T-helper 2 cell (primary cell): ENCODE results near the gene SMARCB1.

Experiments used
- DNase-seq, 5 experiments: peaks; one replicate each; pipeline versions ENCODE4 v3.0.0 to v3.0.0-alpha.2; 2012 to 2022

SMARCB1 gene

DNA sequence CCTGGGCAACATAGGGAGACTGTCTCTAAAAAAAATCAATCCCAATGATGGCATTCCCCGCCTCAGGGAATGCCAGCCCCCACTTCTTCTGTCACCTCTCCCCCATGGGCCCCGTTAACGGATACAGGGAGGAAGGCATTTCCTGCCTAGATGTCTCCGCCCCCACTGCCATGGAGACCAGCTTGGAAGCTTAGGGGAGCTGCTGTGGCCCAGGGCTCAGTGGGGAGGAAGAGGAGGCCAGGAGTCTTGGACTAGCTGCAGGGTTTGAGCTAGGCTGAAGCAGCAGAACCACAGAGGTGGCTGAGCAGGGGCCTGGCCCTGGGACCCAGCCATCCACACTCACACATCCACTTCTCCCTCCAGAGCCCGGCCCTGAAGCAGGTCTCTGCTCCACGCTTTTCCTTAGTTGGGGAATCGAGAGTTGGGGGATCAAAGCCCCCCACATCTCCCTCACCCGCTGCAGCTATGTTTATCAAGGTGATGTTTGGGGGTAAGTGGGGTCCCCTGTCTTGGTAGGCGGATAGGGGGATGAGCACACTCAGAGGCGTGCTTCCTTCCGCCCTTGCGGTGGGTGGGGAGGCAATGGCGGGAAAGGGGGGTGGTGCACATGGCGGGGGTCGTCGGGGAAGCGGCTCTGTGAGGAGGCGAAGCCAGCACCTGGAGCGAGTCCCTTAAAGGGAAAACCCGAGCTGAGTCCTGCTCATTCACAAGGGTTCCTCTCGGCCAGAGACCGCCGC is 23.8 kb upstream of the SMARCB1 start, which contains the start of gene C22orf15:
Gene C22orf15 (plus strand): TSS at position 149 of the 737 bp plus-strand sequence. CDS start 317 bp downstream, at position 466.
- DNase-seq, result no peak

GRCh38 chr22:23763579-23763945 is 23.2 kb upstream of the SMARCB1 start:
- peak in 3 of 5 experiments; percentile 23 to 33 (median 26) for DNase-seq

- no peak for DNase-seq
Observed at GRCh38 chr22:23763954-23764353, 22.8 kb upstream of the SMARCB1 start.

DNA sequence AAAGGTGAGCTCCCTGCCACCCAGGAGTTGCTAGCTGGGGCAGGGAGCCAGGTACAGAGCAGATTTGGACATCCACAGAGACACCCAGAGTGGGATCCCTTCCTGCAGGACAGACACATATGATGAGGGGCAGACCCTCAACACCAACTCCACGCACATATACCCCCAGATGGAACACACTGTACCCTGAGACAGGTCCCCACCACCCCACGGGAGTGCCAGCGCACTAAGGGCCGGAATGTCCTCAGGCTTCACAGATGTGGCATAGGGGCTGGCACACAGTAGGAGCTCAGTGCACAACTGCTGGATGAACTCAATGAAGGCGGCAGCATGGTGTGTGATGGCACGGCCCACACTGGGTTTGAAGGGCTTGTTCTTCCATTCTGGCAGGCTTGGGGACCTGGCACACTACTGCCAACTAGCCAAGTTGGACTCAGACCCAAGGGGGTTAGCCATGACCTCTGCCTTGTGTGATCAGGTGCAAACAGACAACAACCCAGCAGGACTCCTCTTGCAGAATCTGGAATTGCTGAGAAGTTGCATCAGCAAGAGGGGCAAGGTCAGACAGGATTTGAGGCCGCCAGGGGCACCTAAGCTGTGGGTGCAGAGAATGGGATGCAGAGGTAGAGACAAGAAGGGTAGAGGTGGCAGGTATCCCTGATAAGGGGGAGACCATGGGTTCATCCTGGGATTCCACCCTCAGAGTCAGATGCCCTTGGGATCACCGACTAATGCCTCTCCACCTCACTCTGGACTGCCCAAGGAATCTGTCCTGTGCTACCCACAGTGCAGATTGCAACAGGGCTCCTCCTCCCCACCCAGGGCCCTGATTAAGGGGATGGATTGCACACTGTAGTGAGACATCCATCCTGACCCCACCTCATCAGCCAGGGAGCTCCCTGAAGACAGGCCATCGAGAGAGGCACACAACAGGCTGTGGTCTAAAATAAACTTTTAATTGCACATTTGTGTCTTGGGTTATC is 21.6 kb upstream of the SMARCB1 start:
- DNase-seq, result no peak

DNA sequence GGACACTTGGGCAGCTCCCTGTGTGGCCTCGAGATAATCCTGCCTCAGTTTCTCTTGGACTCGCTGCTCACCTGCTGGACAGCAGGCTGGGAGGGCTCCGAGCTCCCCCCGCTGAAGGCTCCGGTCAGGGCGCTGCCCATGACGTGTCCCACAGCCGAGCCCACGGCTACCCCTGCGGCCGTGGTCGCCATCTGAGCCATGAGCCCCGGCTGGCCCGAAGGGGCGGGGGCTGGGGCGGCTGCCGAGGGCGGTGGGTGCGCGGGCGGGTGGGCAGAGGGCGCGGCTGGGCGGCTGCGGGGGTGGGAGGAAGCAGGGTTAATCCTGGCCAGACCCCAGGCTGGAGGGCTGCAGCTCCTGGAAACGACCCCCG is 19.5 kb upstream of the SMARCB1 start:
- DNase-seq, result no peak

GRCh38 chr22:23767673-23768548 is 18.9 kb upstream of the SMARCB1 start, which contains the start of gene CHCHD10:
Gene CHCHD10, minus strand, starts transcription at chr22:23767972. Its CDS starts 98 bp downstream, at chr22:23767874.
- peak; percentile 53 to 80 (median 62) for DNase-seq

- no peak for DNase-seq
Observed at GRCh38 chr22:23769321-23769965, 17.3 kb upstream of the SMARCB1 start.

DNA sequence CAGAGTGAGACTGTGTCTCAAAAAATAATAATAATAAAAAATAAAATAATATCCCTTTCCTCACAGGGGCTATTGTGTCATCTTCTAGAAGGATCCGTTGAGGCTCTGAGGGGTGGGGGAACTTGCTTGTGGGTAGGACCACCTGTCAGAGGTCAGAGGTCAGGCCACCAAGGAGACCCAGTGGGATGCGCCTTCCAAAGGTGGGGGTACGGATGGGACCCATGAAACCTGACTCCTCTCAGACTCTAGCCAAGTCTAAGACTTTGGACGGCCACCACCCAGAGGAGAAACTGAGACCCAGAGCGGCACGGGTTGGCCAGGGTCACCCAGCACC is 14.5 kb upstream of the SMARCB1 start:
- DNase-seq, result no peak

GRCh38 chr22:23772649-23773473 is 13.9 kb upstream of the SMARCB1 start, which contains the start of gene MMP11:
Gene MMP11, plus strand, starts transcription at chr22:23772849. Its CDS starts 22 bp downstream, at chr22:23772871.
- peak in 4 of 5 experiments; percentile 32 to 42 (median 40) for DNase-seq

GRCh38 chr22:23773483-23774113 is 13.2 kb upstream of the SMARCB1 start:
- no peak for DNase-seq

DNA sequence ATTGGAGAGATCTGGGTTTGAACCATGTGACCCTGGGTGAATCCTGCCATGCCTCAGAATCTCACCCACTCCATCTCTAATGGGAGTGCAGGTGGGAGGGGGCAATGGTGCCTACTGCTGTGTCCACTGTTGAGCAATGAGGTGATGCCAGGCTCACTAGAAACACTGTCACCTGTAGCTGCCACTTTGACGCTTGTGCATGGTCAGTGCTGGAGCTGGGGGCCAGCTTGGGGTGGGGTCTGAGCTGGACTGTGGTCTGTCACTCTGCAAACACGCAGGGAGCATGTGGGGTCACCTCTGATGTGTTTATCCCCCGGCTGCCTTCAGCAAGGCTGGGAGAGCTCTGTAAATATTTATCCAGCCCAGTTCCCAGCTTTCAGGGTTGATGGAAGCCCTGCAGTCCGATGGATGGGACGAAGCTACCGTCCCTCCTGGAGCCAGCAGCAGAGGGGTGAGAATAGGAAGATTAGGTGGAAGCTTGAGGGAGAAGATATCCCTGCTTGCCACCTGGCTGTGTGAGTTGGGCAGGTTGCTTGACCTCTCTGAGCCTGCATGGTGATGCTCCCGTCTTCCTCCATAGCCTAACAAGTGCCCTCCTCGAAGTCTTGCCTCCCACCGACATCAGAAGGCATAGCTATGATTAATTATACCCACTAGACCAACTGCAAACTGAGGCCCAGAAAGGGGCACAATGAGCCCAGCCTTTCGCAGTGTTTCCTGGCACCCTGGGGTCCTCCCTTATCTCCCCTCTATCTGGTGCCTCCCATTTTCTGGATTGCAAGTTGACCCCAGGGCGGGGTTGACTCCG is 12.4 kb upstream of the SMARCB1 start:
- no peak for DNase-seq

DNA sequence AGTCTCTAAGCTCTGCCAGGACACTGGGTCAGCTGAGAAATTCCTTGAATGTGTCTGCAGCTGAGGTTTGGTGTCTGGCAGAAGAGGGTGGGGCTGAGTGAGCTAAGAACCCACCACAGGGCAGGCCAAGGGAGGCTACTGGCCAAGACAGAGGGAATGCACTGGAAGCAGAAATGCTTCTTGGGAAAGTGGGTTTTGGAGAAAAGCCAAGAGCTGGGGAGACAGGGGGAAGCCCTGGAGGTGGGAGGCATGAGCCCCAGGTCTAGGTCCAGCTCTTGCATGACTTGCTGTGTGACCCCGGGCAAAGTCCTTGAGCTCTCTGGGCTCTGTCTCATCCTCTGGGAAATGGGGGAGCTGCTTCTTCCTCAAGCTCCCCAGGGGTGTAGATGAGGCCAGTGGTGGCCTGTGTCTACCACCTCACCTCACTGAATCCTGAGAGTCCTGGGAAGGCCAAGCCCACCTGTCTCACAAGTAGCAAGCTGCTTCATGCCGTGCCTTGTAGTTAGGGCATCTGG is 11.8 kb upstream of the SMARCB1 start:
- DNase-seq, result no peak

DNA sequence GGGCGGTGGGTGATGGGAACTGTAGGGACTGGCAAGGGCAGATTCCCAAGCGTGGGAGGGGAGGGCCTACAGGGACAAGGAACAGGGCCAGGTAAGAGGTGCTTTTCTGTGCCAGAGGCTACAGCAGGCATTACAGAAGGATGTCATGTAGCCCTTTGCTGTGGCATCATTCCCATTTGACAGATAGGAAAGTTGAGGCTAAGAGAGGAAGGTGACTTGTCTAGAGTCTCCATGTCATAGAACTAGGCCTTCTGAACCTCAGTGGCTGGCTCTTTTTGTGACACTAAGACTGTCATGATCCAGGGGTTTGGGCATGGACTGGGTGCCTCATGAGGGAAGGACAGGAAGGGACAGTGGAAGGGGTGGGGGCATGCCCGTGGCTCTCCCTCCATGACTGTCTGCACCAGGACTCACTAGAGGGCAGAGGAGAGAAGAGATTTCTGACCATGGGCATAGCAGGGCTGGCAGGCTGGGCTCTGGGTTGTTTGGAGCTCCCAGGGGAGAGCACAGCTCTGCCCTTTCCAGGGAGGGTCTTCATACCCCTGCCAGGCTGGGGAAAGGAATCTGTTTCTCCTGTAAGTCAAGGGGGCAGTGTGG is 10.9 kb upstream of the SMARCB1 start:
- no peak for DNase-seq

GRCh38 chr22:23777776-23778576 is 8.8 kb upstream of the SMARCB1 start:
- DNase-seq, result no peak

DNA sequence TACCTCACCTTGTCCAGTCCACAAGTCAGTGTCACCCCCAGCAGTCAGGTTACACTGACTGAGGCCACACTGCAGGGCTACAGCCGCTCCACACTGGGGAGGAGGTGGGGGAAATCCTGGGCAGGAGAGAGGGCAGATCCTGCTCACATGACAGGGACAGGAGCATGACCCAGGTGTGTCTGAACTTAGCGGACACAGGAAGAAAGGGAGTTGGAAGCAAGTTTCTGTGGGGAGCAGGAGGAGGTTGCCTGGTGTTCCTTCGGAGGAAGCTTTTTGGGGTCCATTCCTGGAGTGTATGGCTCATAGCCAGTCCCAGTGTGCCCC is 8.2 kb upstream of the SMARCB1 start:
- DNase-seq, result no peak

DNA sequence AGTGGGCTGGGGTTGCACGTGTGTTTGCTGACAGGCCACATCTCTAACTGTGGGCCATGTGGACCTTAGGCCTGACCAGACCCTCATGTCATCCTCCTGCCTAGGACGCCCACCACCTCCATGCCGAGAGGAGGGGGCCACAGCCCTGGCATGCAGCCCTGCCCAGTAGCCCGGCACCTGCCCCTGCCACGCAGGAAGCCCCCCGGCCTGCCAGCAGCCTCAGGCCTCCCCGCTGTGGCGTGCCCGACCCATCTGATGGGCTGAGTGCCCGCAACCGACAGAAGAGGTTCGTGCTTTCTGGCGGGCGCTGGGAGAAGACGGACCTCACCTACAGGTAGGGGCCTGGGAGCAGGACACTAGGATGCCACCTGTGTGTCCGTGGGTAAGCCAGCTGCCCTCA is 7.7 kb upstream of the SMARCB1 start:
- DNase-seq, result no peak

- no peak for DNase-seq
Observed at GRCh38 chr22:23779731-23780130, 7.0 kb upstream of the SMARCB1 start.

GRCh38 chr22:23780146-23780748 is 6.5 kb upstream of the SMARCB1 start:
- DNase-seq, result no peak
